Measurements from ENCODE around the gene ST6GALNAC5. TPM values are rescaled to one million over a fixed set of nuclear protein-coding genes. Genes with fewer than 3 reads are reported as not detected.

The ST6GALNAC5 gene
- polyA plus RNA-seq, 1 donor, result 6.1 TPM

DNA sequence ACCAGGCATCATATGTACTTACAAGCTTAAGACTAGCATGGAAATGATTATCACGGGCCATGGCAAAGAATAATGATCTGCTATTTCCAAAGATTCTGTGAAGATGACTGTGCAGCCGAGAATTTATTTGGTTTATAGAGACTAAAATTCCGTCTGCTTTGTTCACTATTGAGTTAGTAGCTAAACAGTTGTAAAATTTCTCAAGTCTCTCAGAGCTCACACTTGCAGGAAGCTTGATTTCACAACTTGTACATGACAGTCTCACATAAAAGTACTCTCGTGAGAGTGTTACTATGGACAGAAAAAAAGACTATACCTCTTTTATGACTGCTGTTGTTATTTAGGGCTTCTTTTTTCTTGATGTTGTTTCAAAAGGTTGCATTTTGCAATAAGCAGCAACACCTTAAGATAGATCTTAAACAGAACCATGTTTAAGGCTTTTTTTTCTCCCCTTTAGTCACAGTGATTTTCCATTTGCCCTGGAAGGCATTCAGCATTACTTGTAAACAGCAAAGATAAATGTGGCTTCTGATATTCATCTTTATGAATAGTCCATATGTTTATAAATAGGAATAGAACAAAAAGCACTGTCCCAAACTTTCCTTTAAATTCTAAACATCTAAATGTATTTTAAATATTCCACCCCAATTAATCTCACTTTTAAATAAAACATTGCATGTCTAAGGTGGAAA lies 24.8 kb downstream of the ST6GALNAC5 start:
- no peak overlapping the region for H3K4me3 ChIP-seq (ENCODE audit: low read length)
- no peaks in the 10 kb centered on the region for H3K4me1 ChIP-seq (ENCODE audit: control insufficient read depth, insufficient read depth, low read length)
- H3K27ac ChIP-seq (ENCODE audit: low read length), result no peak overlapping the region
- H3K27me3 ChIP-seq (ENCODE audit: control insufficient read depth, insufficient read depth, low read length), result no peaks in the 10 kb centered on the region
- WGBS (ENCODE audit: insufficient coverage, low lambda C conversion rate), result 80% methylated on average over 1 of the region's 4 CpGs
- no peaks in the 10 kb centered on the region for H3K36me3 ChIP-seq (ENCODE audit: control insufficient read depth, insufficient read depth, low read length)
- no peaks in the 10 kb centered on the region for H3K9me3 ChIP-seq (ENCODE audit: control insufficient read depth, low read depth, low read length)
- DNase-seq, result no peak

DNA sequence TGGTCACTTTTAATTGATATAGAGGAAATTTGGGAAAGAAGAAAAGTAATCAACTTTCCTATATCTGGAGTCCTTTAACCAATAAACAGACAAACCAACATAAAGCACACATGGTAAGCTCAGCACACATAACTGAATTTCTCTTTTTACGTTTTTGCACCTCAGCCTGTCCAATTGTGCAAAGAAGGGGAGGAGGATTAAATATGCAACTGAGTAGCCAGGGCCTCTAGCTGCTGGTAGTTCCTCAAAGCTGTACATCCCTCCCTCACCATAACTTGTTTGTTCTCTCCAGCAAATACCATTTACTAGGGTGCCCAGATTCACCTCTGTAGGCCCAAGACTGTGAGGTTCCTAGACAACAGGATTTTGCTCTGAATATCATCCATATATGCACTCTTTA lies 25.4 kb downstream of the ST6GALNAC5 start:
- no peaks in the 10 kb centered on the region for H3K4me1 ChIP-seq (ENCODE audit: control insufficient read depth, insufficient read depth, low read length)
- H3K27ac ChIP-seq (ENCODE audit: low read length), result no peak overlapping the region
- no peaks in the 10 kb centered on the region for H3K27me3 ChIP-seq (ENCODE audit: control insufficient read depth, insufficient read depth, low read length)
- no peaks in the 10 kb centered on the region for H3K9me3 ChIP-seq (ENCODE audit: control insufficient read depth, low read depth, low read length)
- no peak overlapping the region for H3K4me3 ChIP-seq (ENCODE audit: low read length)
- no peak for DNase-seq
- no CpG with 5 or more reads among the region's 1 CpG for WGBS (ENCODE audit: insufficient coverage, low lambda C conversion rate)
- H3K36me3 ChIP-seq (ENCODE audit: control insufficient read depth, insufficient read depth, low read length), result no peaks in the 10 kb centered on the region

DNA sequence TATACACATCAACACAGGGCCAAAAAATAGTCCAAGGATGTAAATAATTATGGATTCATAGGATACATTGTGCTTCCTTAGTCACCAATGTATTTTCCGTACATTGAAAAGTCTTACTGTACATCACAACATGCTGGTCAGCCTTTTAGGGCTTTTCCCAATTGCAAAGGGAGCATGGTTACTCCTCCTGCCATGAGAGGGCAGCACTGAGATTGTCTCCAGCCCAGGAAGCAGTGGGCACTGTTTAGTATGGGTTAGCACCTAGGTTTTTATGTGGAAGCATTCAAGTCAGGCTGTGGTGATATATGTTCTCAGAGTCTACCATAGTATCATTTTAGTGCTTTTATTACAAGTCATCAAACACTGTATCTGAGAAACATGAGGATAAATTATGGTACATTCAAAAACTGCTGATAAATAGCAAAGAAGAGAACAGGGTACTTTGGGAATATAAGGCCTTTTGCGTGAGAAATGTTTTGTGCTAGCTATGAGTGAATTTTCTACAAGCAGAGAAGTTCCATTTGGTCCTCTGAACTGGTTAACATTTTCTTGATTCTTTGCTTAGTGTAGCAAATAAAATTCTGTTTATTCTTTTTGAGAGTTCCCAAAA lies 34.0 kb downstream of the ST6GALNAC5 start:
- 100% methylated on average over 1 of the region's 2 CpGs for WGBS (ENCODE audit: insufficient coverage, low lambda C conversion rate)
- Histone ChIP-seq H3K36me3 (ENCODE audit: control insufficient read depth, insufficient read depth, low read length) (no peaks in the 10 kb centered on the region), H3K27ac (ENCODE audit: low read length) (no peak overlapping the region), H3K27me3 (ENCODE audit: control insufficient read depth, insufficient read depth, low read length) (no peaks in the 10 kb centered on the region), H3K4me3 (ENCODE audit: low read length) (no peak overlapping the region), H3K9me3 (ENCODE audit: control insufficient read depth, low read depth, low read length) (no peaks in the 10 kb centered on the region), H3K4me1 (ENCODE audit: control insufficient read depth, insufficient read depth, low read length) (no peaks in the 10 kb centered on the region)
- DNase-seq, result peak in 1 of 2 donors; percentile 6

DNA sequence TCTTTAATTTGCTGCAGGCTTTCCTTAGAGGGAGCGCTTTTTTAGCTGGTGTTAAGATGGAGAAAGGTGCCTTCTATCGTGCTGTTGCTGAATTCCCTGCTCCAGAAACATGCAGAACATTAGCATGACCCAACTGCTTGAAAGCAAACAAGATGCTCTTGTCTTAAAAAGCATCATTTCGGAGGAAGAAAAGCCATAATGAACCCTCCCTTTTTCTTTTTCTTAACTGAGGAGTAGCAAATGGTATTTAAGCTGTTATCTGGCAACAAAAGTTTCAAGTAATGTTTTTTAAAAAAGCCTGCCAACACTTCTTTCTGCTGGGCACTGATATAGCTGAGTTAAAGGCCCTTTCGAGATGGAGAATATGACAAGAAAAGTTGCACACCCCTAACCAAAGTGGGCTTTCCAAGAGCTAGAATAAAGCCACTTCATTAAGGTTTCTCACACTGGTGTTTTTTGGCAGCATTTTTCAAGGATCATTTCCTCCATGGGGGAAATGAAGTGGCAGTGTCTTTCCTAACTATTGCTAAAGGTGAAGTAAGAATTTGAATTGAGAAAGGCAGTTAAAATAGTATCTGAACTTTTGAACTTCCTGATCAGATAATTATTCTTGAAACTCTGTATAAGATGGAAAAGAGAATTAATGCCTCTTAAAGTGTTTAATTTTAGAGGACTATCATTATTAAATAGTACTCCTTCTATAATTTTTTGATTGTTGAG lies 38.8 kb downstream of the ST6GALNAC5 start:
- Histone ChIP-seq H3K9me3 (ENCODE audit: control insufficient read depth, low read depth, low read length) (no peaks in the 10 kb centered on the region), H3K36me3 (ENCODE audit: control insufficient read depth, insufficient read depth, low read length) (no peaks in the 10 kb centered on the region), H3K27ac (ENCODE audit: low read length) (no peak overlapping the region), H3K4me1 (ENCODE audit: control insufficient read depth, insufficient read depth, low read length) (no peaks in the 10 kb centered on the region), H3K27me3 (ENCODE audit: control insufficient read depth, insufficient read depth, low read length) (no peaks in the 10 kb centered on the region), H3K4me3 (ENCODE audit: low read length) (no peak overlapping the region)
- no CpG with 5 or more reads among the region's 4 CpGs for WGBS (ENCODE audit: insufficient coverage, low lambda C conversion rate)
- no peak for DNase-seq

DNA sequence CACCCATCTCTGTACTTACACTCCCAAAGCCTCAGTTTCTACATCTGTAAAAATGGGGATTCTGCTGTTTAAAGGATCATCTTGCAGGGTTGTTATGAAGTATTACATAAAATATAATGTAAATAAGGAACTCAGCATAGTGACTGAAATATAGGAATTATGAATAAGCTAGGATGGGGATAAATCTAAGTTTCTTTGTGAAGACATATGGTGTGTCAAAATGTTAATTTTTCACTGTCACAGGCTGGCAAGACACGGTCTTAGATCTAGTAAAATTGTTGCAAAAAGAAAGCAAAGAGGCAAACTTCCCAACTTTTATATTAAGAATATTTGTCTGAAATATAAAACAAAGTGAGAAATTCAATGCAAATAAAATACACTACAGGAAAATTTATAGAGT lies 42.0 kb downstream of the ST6GALNAC5 start:
- Histone ChIP-seq H3K9me3 (ENCODE audit: control insufficient read depth, low read depth, low read length) (no peaks in the 10 kb centered on the region), H3K36me3 (ENCODE audit: control insufficient read depth, insufficient read depth, low read length) (no peaks in the 10 kb centered on the region), H3K27me3 (ENCODE audit: control insufficient read depth, insufficient read depth, low read length) (no peaks in the 10 kb centered on the region), H3K27ac (ENCODE audit: low read length) (no peak overlapping the region), H3K4me1 (ENCODE audit: control insufficient read depth, insufficient read depth, low read length) (no peaks in the 10 kb centered on the region), H3K4me3 (ENCODE audit: low read length) (no peak overlapping the region)
- WGBS (ENCODE audit: insufficient coverage, low lambda C conversion rate), result 100% methylated on average over 1 of the region's 1 CpG
- DNase-seq, result no peak

DNA sequence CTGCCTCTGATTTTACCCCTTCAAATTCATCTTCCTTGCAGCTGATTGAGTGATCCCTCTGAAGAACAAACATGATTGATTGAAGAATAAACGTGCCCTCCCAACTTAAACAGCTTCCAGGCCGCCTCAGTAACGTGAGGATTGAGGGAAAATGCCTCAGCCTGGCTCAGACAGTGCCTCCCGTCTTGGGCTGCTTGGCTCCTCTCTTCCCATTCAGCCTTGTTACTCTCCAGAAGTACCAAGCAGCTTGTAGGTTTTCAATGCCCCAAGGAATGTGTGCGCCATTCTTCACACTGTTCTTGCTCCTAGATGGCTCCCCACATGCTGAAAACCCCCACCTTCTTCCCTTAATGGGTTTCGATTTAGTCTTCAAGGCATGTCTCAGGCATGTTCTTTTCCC lies 51.8 kb downstream of the ST6GALNAC5 start:
- DNase-seq, result no peak
- Histone ChIP-seq H3K4me1 (ENCODE audit: control insufficient read depth, insufficient read depth, low read length) (no peaks in the 10 kb centered on the region), H3K27me3 (ENCODE audit: control insufficient read depth, insufficient read depth, low read length) (no peaks in the 10 kb centered on the region), H3K27ac (ENCODE audit: low read length) (no peak overlapping the region), H3K9me3 (ENCODE audit: control insufficient read depth, low read depth, low read length) (no peaks in the 10 kb centered on the region), H3K36me3 (ENCODE audit: control insufficient read depth, insufficient read depth, low read length) (no peaks in the 10 kb centered on the region), H3K4me3 (ENCODE audit: low read length) (no peak overlapping the region)
- WGBS (ENCODE audit: insufficient coverage, low lambda C conversion rate), result no CpG with 5 or more reads among the region's 6 CpGs

DNA sequence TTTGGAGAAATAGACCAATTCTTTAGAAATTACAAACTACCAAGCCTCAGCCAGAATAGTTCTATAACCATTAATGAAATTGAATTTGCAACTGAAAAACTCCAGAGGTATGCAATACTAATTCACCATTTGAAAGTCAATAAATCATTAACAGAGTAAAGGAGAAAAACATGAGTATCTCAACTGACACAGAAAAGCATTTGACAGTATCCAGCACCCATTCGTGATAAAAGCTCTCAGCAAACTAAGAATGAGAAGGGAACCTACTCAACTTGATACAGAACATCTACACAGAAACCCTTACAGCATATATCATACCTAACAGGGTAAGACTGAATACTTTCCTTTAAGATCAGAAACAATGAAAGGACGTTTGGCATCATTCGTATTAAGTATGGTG lies 54.3 kb downstream of the ST6GALNAC5 start:
- H3K9me3 ChIP-seq (ENCODE audit: control insufficient read depth, low read depth, low read length), result no peaks in the 10 kb centered on the region
- 83% methylated on average over 2 of the region's 3 CpGs for whole genome bisulfite sequencing (ENCODE audit: insufficient coverage, low lambda C conversion rate)
- no peaks in the 10 kb centered on the region for H3K4me1 ChIP-seq (ENCODE audit: control insufficient read depth, insufficient read depth, low read length)
- no peak for DNase-seq
- H3K4me3 ChIP-seq (ENCODE audit: low read length), result no peak overlapping the region
- H3K36me3 ChIP-seq (ENCODE audit: control insufficient read depth, insufficient read depth, low read length), result no peaks in the 10 kb centered on the region
- no peak overlapping the region for H3K27ac ChIP-seq (ENCODE audit: low read length)
- no peaks in the 10 kb centered on the region for H3K27me3 ChIP-seq (ENCODE audit: control insufficient read depth, insufficient read depth, low read length)

DNA sequence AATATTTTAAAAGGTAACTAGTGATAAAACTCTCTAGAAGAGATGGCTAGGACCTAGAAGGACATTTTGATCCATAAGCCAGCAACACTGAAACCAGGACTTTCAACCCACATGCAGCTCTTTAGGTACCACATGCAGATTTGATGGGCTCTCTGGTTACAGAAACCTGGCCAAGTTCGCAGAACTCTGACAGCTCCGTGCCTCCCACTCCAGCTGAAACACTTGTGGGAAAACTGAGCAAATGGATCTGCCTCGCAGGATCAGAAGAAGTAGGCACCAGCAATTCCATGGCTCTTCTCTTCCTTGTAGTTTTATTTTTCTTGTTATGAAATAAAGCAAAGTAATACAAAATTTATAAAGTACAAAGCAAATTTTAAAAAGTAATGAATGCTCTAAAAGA lies 58.5 kb downstream of the ST6GALNAC5 start:
- Histone ChIP-seq H3K27me3 (ENCODE audit: control insufficient read depth, insufficient read depth, low read length) (no peaks in the 10 kb centered on the region), H3K4me3 (ENCODE audit: low read length) (no peak overlapping the region), H3K36me3 (ENCODE audit: control insufficient read depth, insufficient read depth, low read length) (no peaks in the 10 kb centered on the region), H3K9me3 (ENCODE audit: control insufficient read depth, low read depth, low read length) (no peaks in the 10 kb centered on the region), H3K4me1 (ENCODE audit: control insufficient read depth, insufficient read depth, low read length) (no peaks in the 10 kb centered on the region), H3K27ac (ENCODE audit: low read length) (no peak overlapping the region)
- no peak for DNase-seq
- no CpG with 5 or more reads among the region's 3 CpGs for WGBS (ENCODE audit: insufficient coverage, low lambda C conversion rate)

DNA sequence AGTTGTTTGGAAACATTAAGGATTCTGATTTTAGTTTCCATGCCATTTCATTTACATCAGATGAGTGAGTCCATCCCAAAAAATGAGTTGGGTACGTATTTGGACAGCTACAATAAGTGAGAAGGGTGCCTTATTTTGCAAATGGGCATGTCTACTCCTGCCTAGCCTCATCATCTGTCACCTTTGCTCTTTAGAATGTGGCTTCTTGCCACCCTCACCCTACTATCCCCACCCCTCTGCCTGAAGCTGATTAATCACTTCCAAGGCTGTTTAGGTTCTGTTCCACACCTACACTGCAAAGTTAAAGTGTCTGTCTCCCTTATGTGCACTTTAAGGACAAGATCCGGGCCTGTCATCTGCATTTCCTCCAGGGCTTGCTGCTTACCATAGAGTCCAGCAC lies 61.2 kb downstream of the ST6GALNAC5 start:
- H3K9me3 ChIP-seq (ENCODE audit: control insufficient read depth, low read depth, low read length), result no peaks in the 10 kb centered on the region
- no peak for DNase-seq
- no peaks in the 10 kb centered on the region for H3K36me3 ChIP-seq (ENCODE audit: control insufficient read depth, insufficient read depth, low read length)
- no peaks in the 10 kb centered on the region for H3K27me3 ChIP-seq (ENCODE audit: control insufficient read depth, insufficient read depth, low read length)
- H3K4me3 ChIP-seq (ENCODE audit: low read length), result no peak overlapping the region
- no peak overlapping the region for H3K27ac ChIP-seq (ENCODE audit: low read length)
- no CpG with 5 or more reads among the region's 2 CpGs for WGBS (ENCODE audit: insufficient coverage, low lambda C conversion rate)
- no peaks in the 10 kb centered on the region for H3K4me1 ChIP-seq (ENCODE audit: control insufficient read depth, insufficient read depth, low read length)

DNA sequence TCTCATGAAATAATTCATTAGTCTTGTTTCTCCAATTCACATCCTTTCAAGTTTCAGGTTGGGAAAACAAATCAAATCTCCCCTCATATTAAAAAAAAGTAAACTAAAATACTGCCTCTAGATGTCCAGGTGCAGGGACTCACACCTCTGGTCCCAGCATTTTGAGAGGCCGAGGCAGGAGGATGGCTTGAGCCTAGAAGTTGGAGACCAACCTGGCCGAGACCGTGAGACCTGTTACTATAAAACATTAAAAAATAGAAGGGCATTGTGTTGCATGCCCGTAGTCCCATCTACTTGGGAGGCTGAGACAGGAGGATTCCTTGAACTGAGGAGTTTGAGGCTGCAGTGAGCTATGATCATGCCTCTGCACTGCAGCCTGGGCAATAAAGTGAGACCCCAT lies 61.9 kb downstream of the ST6GALNAC5 start:
- H3K4me1 ChIP-seq (ENCODE audit: control insufficient read depth, insufficient read depth, low read length), result no peaks in the 10 kb centered on the region
- DNase-seq, result no peak
- WGBS (ENCODE audit: insufficient coverage, low lambda C conversion rate), result no CpG with 5 or more reads among the region's 4 CpGs

More for the DNA sequence above, 61.9 kb downstream of the ST6GALNAC5 start:
- Histone ChIP-seq H3K27me3 (ENCODE audit: control insufficient read depth, insufficient read depth, low read length) (no peaks in the 10 kb centered on the region), H3K27ac (ENCODE audit: low read length) (no peak overlapping the region), H3K36me3 (ENCODE audit: control insufficient read depth, insufficient read depth, low read length) (no peaks in the 10 kb centered on the region), H3K4me3 (ENCODE audit: low read length) (no peak overlapping the region), H3K9me3 (ENCODE audit: control insufficient read depth, low read depth, low read length) (no peaks in the 10 kb centered on the region)

All from large intestine (tissue), 3 donors.